Ecto neural progenitor cell (in vitro differentiated cells): ENCODE data around the gene PPP1R14C.
"Not testable (repeated sequence)": the region's sequence is repeated elsewhere in the genome, so short reads cannot be mapped to it uniquely, and the experiment has no call there.

Experiments
- DNase-seq: peaks from one replicate; pipeline ENCODE4 v3.0.0-alpha.2; 2018; ENCODE audit warnings: low spot score

Gene PPP1R14C

DNA sequence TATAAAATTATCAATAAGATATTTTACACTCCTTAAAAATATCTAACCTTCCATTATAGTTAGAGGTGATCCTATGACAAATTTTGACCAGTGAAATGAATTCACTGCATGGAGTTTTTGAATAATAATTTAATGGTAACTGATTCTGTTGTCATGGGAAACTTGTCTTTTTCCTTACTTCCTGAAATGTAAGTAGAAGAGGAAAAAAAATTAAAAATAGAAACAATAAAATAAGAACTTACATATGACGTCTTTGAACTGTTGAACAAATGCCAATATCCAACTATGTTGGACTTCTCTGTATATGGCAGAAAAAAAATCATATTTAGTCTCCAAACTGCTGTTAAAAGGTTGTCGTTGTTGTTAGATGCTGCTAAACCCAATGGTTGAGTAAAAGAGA lies 26.3 kb downstream of the PPP1R14C start:
- DNase-seq = no peak

DNA sequence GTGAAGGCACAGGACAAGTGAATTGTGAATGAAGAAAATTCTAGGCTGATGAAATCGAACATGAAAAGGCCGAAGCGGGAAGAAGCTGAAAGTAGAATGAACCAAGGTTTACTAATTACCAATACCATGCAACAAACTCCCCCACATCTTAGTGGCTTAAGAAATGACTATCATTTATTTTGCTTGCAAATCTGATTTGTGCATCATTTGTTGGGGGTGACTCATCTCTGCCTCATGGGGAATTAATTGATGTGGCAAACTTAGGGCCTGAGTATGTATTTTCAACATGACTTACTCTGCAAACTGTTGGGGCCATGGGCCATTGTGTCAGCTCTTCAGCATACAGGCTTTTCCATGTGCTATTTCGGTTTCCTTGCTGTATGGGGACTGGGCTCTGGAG lies 26.8 kb downstream of the PPP1R14C start:
- DNase-seq = no peak

- DNase-seq = no peak
Observed at GRCh38 chr6:150172929-150173328, 30.1 kb downstream of the PPP1R14C start.

- no peak for DNase-seq
Observed at GRCh38 chr6:150175586-150176151, 32.8 kb downstream of the PPP1R14C start.

GRCh38 chr6:150176152-150176551 lies 33.3 kb downstream of the PPP1R14C start:
- no peak for DNase-seq

GRCh38 chr6:150176659-150177058 lies 33.8 kb downstream of the PPP1R14C start:
- no peak for DNase-seq

GRCh38 chr6:150177259-150177951 lies 34.6 kb downstream of the PPP1R14C start:
- DNase-seq = no peak

DNA sequence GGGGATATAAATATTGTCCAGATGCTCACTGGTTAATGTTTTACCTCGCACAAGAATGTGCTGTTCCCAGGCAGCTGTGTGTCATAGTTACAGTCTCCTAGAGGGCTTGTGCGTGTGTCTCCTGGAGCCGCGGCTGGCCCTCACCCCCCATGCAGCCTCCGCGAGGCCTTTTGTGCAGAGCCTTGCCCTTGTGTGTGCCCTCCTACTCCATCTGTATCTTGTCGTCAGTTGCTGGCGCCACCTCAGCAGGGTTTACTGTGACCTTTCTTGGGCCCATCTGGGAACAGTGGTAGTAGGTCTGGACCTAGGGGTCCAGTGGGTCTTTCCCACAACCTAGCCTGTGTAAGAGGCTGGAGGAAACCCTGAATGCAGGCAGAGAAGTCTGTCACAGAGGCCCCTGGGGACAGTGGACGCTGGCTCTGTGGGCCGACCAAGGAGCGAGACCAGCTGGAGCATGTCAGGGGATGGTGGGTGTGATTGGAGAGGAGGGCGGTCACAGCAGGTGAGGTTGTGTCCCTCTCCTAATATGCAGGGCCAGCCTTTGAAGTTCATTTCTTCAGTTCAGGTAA lies 35.2 kb downstream of the PPP1R14C start:
- no peak for DNase-seq

- DNase-seq = no peak
Observed at GRCh38 chr6:150179030-150179429, 36.2 kb downstream of the PPP1R14C start.

GRCh38 chr6:150179907-150180424 lies 37.1 kb downstream of the PPP1R14C start:
- DNase-seq = not testable (repeated sequence)

DNA sequence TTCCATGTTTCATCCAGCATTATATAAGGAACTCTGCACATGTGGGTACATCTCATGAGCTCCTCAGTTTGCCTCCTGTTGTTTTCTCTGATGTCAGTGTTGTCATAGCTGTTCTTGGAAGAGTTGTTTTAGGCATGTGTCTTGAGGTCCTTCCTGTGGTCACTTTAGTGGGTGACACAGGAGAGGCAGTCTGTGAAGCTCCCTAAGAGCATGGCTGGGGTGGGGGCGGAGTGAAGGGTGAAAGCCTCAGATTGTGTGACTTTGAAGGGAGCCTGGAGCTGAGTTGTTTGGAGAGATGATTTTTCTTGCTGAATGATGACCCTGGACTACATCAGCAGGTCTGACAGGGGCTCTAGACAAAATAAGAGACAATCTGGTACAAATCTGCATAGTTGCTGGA lies 37.7 kb downstream of the PPP1R14C start:
- no peak for DNase-seq

GRCh38 chr6:150182460-150183078 lies 39.7 kb downstream of the PPP1R14C start:
- DNase-seq = no peak

- no peak for DNase-seq
Observed at GRCh38 chr6:150183105-150183504, 40.3 kb downstream of the PPP1R14C start.

GRCh38 chr6:150183966-150184365 lies 41.1 kb downstream of the PPP1R14C start:
- DNase-seq = no peak

- DNase-seq = no peak
Observed at GRCh38 chr6:150184850-150185731, 42.2 kb downstream of the PPP1R14C start.

- DNase-seq = no peak
Observed at GRCh38 chr6:150185732-150186117, 42.9 kb downstream of the PPP1R14C start.

DNA sequence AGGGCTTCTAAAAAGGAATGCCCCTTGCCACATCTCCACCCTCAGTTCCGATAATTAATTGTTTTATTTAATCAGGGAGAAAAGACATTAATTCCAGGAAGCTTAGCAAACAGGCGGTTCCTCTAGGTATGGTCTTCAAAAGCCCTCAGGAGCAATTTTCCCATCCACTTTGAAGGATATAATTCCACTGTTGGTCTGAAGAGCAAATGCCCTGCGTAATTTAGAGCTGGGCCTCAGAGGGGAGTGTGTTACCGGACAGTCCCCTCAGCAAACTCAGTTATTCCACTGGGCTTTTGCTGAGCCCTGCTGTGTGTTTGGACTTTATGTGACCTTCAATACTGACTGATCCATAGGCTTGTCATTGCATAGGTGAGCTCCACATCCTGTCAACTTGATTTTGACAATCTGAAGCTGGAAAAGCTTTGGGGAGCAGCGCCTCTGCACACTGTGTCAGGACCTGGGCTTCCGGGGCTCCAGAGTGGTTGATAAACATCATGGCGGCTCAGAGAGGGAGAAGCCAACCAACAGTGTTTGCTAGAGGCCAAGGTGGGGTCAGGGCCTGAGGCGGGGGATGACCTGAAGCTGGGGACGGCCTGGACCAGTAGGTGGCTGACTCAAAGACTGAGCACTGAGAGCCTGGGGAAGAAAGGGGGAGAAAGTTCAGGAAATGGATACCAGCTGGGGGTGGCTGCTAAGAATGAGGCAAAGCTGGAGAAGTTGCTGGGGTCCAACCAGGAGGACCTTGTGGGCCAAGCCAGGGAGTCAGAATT lies 43.5 kb downstream of the PPP1R14C start:
- no peak for DNase-seq

GRCh38 chr6:150187433-150187832 lies 44.6 kb downstream of the PPP1R14C start:
- not testable (repeated sequence) for DNase-seq

- no peak for DNase-seq
Observed at GRCh38 chr6:150189122-150189521, 46.3 kb downstream of the PPP1R14C start.

DNA sequence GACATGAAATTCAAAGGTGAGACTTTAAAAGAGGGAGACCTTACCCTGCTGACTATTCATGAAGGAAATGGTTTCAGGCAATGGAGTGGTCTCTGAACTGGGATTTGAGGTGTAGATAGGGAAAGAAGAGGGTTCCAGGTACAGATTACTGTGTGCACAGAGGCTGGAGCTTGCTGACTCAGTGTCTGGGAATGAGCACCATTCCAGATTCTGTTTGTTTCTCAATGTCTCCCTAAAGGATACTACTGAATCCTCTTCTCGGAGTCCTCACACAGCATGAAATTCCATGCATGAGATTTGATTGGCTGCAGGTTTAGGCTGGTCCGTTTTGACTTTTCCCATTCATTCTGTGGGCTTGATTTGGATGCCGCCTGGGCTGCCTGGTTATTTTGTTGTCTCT lies 49.0 kb downstream of the PPP1R14C start:
- no peak for DNase-seq

DNA sequence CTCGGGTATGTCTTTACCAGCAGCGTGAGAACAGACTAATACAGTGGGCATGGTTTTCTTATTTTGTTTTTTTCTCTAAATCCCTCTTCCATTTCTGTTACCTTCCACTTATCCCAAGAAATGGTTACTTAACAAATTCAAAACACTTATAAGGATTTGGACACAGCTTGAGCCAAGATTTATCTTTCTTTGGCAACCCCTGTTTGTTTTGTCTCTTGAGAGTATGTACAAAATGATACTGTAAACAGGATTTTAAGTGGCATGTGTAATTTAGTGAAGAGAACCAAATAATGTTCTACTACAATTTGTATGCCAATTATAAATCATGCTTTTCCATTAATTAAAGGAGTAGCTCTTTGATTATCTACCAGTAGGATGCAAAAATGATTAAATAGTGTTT lies 51.4 kb downstream of the PPP1R14C start:
- no peak for DNase-seq
